ENCODE data around the gene BSN. TPM values are rescaled to one million over a fixed set of nuclear protein-coding genes. Genes with fewer than 3 reads are reported as not detected.

BSN gene
- 0.10 and 0.12 TPM in 2 replicates for total RNA-seq

- intact Hi-C loops (cut with micrococcal nuclease) = loop anchor here (1.0 kb wide), 5 partner anchors 15 to 165 kb away; partner anchors contain the start of genes AMIGO3, APEH and DAG1
Measured at GRCh38 chr3:49553692-49554632, at the start of gene BSN. Gene BSN (plus strand): TSS chr3:49554477. CDS start chr3:49554603, 126 bp downstream.

DNA sequence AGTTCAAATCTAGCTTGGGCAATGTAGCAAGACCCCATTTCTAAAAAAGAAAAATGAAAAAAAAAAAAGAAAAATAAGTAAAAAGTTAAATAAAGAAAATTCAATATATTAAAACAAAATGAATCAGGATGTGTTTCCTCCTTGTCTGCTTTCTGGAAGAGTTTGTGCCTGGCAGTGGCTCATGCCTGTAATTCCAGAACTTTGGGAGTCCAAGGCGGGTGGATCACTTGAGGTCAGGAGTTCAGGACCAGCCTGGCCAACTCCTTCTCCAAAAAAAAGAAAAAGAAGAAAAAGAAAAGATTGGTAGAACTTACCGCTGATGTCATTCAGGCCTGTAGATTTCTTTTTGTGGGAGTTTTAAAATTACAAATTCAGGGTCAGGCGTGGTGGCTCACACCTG lies 47.4 kb upstream of the BSN start:
- intact Hi-C loops (cut with micrococcal nuclease) = no loop called here

GRCh38 chr3:49509028-49509561 lies 45.2 kb upstream of the BSN start:
- intact Hi-C loops (cut with micrococcal nuclease) = no loop called here

GRCh38 chr3:49511639-49512038 lies 42.6 kb upstream of the BSN start:
- intact Hi-C loops (cut with micrococcal nuclease) = no loop called here

- intact Hi-C loops (cut with micrococcal nuclease) = no loop called here
Measured at GRCh38 chr3:49512781-49513355, 41.4 kb upstream of the BSN start.

- intact Hi-C loops (cut with micrococcal nuclease) = no loop called here
Measured at GRCh38 chr3:49513494-49514124, 40.7 kb upstream of the BSN start.

DNA sequence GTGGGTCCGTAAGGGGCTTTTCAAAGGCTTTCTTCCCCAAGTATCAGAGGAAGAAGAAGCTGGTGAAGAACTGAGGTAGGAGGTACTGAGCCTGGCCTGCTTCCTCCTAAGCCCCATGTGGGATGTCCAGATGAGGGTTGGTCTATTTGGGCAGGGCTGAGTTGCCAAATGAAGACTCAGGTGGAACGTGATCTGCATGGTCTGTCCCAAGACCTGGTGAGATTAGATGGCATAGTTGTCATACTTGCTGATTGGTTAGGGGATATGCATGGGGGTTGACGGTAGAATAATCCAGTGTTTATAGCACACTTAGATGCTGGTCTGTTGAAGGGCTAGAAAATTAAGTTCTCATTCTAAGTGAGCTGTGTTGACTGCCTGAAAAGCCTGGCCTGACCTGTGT lies 36.3 kb upstream of the BSN start:
- intact Hi-C loops (cut with micrococcal nuclease) = no loop called here

DNA sequence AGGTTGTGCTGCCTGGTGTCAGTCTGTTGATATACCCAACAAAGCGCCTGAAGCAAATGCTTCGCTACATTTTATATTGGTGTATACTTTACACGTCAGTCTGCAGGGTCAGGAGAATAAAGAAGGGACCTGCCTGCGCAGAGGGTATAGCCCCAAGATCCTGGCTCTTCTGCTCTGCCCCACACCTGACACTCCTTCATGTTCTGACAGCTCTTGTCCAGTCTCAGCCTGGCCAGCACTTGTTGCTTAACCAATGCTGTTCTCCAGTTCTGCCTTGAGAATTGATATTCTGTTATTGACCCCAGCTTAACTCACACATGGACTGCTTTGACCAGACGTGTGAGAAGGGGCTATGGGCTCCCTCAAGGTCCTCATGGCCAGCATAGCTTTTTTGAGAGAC lies 35.8 kb upstream of the BSN start:
- intact Hi-C loops (cut with micrococcal nuclease) = no loop called here

GRCh38 chr3:49519296-49519695 lies 35.0 kb upstream of the BSN start:
- intact Hi-C loops (cut with micrococcal nuclease) = no loop called here

DNA sequence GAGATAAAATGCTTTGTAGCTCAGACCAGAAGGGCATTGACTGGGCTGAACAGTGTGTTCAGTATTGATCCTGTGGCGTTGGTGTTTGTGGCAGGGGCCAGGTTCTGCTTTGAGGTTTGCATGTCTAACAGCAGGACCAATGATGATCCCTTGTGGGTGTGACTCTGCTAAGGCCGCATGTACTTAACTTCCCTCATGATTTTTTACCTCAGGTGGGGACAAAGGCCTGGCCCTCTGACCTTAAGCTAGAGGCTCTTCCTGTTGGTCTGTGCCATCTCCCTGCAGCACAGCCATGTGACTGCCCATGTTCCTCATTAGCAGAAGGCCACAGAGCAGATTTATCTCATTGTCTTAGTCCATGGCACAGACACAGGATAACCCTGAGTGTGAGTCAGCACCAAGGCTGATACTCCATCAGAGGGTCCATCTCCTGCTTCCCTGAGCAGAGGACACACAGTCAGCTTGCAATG lies 34.3 kb upstream of the BSN start:
- intact Hi-C loops (cut with micrococcal nuclease) = no loop called here

DNA sequence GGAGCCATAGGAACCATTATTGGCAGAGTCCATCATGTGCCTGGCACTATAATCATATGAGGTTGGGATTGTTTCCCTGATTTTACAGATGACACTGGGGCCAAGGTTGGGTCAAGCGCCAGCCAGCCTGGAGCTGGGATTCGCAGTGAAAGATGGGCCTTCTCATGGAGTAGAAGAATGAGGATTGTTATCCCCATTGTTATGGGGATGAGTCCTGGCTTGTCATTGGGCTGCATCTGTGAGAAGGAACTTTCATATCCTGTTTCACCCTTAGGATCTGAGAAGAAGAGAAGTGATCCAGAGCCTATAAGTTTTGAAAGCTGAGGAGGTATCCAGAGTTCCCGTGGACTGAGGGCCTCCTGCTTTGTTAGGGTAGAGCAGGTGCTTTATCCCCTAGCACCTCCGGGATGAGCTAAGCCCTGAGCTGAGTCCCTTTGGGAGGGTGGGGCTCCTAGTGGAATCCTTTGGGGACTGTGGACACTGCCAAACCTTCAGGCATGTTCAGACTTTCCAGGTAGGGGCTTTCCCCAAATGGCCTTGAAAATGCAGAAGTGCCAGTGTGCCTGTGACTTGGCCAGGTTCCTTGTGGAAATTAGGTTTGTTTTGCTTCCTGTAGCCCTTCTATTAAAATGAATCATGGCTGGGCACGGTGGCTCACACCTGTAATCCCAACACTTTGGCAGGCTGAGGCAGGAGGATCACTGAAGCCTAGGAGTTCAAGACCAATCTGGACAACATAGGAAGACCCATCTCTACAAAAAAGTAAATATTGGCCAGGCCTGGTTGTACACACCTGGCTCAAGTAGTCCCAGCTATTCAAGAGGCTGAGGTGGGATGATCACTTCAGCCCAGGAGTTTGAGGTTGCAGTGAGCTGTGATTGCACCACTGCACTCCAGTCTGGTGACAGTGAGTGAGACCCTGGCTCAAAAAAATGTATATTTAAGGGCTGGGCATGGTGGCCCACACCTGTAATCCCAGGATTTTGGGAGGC lies 30.2 kb upstream of the BSN start:
- intact Hi-C loops (cut with micrococcal nuclease) = no loop called here

- intact Hi-C loops (cut with micrococcal nuclease) = no loop called here
Measured at GRCh38 chr3:49529567-49529966, 24.7 kb upstream of the BSN start.

DNA sequence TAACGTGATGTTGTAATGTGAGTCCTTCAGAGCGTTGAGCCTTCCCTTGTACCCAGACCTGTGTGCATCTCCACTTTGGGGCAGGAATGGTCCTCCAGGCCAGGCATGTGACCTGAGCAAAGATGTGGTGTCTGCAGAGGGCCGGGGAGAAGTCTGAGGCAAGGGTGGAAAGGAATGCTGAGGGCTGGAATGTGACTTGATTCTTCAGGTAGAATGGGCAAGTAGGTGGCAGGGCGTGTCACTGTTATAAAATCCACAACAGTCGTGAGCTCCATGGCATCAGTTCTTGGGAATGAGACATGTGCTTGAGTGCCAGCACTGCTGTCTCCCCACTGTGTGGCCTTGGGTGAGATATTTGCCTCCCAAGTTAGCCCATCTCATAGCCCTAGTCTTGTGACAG lies 24.0 kb upstream of the BSN start:
- intact Hi-C loops (cut with micrococcal nuclease) = no loop called here

DNA sequence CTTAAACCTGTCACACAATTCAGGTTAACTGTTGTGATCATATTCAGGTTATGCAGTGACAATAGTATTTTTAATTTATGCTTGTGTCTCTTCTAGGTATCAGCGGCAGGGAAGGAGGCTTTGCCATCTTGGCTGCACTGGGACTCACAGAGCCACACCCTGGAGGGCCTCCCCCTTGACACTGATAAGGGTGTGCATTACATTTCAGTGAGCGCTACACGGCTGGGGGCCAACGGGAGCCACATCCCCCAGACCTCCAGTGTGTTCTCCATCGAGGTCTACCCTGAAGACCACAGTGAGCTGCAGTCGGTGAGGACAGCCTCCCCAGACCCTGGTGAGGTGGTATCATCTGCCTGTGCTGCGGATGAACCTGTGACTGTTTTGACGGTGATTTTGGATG lies 23.6 kb upstream of the BSN start:
- intact Hi-C loops (cut with micrococcal nuclease) = no loop called here

DNA sequence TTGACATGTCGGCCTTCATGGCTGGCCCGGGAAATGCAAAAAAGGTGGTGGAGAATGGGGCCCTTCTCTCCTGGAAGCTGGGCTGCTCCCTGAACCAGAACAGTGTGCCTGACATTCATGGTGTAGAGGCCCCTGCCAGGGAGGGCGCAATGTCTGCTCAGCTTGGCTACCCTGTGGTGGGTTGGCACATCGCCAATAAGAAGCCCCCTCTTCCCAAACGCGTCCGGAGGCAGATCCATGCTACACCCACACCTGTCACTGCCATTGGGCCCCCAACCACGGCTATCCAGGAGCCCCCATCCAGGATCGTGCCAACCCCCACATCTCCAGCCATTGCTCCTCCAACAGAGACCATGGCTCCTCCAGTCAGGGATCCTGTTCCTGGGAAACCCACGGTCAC lies 23.1 kb upstream of the BSN start:
- intact Hi-C loops (cut with micrococcal nuclease) = no loop called here

GRCh38 chr3:49531715-49532114 lies 22.6 kb upstream of the BSN start:
- intact Hi-C loops (cut with micrococcal nuclease) = no loop called here

GRCh38 chr3:49533031-49533430 lies 21.2 kb upstream of the BSN start:
- intact Hi-C loops (cut with micrococcal nuclease) = no loop called here

DNA sequence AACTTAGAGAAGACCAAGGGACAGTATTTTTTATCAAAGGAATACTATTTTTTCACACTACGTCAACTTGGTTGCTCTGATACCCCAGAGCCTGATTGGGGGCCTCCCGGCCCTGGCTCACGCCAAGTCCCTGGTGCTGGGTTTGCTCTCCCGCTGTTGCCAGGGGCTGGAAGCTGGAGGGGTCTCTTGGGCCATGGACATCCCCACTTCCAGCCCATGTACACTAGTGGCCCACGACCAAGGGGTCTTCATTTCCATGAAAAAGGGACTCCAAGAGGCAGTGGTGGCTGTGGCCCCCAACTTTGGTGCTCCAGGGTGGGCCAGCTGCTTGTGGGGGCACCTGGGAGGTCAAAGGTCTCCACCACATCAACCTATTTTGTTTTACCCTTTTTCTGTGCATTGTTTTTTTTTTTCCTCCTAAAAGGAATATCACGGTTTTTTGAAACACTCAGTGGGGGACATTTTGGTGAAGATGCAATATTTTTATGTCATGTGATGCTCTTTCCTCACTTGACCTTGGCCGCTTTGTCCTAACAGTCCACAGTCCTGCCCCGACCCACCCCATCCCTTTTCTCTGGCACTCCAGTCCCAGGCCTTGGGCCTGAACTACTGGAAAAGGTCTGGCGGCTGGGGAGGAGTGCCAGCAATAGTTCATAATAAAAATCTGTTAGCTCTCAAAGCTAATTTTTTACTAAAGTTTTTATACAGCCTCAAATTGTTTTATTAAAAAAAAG lies 20.3 kb upstream of the BSN start:
- intact Hi-C loops (cut with micrococcal nuclease) = no loop called here

GRCh38 chr3:49534581-49535441 lies 19.5 kb upstream of the BSN start:
- intact Hi-C loops (cut with micrococcal nuclease) = no loop called here

Data from T-helper 1 cell treated with Interleukin-12 subunit alpha and Interleukin-12 subunit beta and Interleukin-4 antibody, amounts not matched to agents 30 ng/mL and 1 ng/mL, for 36 hours (primary cell).